HCEC 1CT (cell line): ENCODE results near the gene CLDN14.

ENCODE experiments used
- DNase-seq: peaks from one replicate; pipeline ENCODE4 v3.0.0-alpha.2; 2017

Gene CLDN14

GRCh38 chr21:36466061-36466511 is 13.8 kb downstream of the CLDN14 start:
- peak; percentile 56 for DNase-seq

- no peak for DNase-seq
Observed at GRCh38 chr21:36465478-36465877, 14.4 kb downstream of the CLDN14 start.

GRCh38 chr21:36464590-36464989 is 15.3 kb downstream of the CLDN14 start:
- no peak for DNase-seq

GRCh38 chr21:36463991-36464390 is 15.9 kb downstream of the CLDN14 start:
- DNase-seq = no peak

- DNase-seq = no peak
Observed at GRCh38 chr21:36463204-36463603, 16.7 kb downstream of the CLDN14 start.

- DNase-seq = no peak
Observed at GRCh38 chr21:36461918-36462486, 17.9 kb downstream of the CLDN14 start.

- no peak for DNase-seq
Observed at GRCh38 chr21:36461277-36461917, 18.5 kb downstream of the CLDN14 start.

GRCh38 chr21:36460866-36461265 is 19.1 kb downstream of the CLDN14 start:
- no peak for DNase-seq

- DNase-seq = no peak
Observed at GRCh38 chr21:36459098-36459497, 20.8 kb downstream of the CLDN14 start.

GRCh38 chr21:36456729-36457414 is 23.1 kb downstream of the CLDN14 start:
- no peak for DNase-seq

- DNase-seq = no peak
Observed at GRCh38 chr21:36454706-36455105, 25.2 kb downstream of the CLDN14 start.

- DNase-seq = no peak
Observed at GRCh38 chr21:36454093-36454531, 25.8 kb downstream of the CLDN14 start.

- DNase-seq = no peak
Observed at GRCh38 chr21:36452281-36452825, 27.6 kb downstream of the CLDN14 start.

- DNase-seq = no peak
Observed at GRCh38 chr21:36451506-36451905, 28.4 kb downstream of the CLDN14 start.

GRCh38 chr21:36450511-36450910 is 29.4 kb downstream of the CLDN14 start:
- peak; percentile 15 for DNase-seq

GRCh38 chr21:36446301-36446700 is 33.6 kb downstream of the CLDN14 start:
- no peak for DNase-seq

- no peak for DNase-seq
Observed at GRCh38 chr21:36441715-36442114, 38.2 kb downstream of the CLDN14 start.

GRCh38 chr21:36437745-36438128 is 42.2 kb downstream of the CLDN14 start:
- peak; percentile 74 for DNase-seq

- peak; percentile 2 for DNase-seq
Observed at GRCh38 chr21:36436829-36437744, 42.8 kb downstream of the CLDN14 start.

GRCh38 chr21:36434144-36434543 is 45.8 kb downstream of the CLDN14 start:
- DNase-seq = no peak

GRCh38 chr21:36433059-36433709 is 46.7 kb downstream of the CLDN14 start:
- no peak for DNase-seq

GRCh38 chr21:36431252-36431651 is 48.7 kb downstream of the CLDN14 start:
- no peak for DNase-seq
